HG02623 (cell line): ENCODE measurements around the gene SRPK1.

Experiments
- ATAC-seq: cut with Tn5 transposase; IDR thresholded peaks from one replicate; pipeline ENCODE4 v1.9.1; 2021; ENCODE audit warnings: moderate library complexity; ENCODE audit not compliant: unreplicated experiment

The SRPK1 gene

DNA sequence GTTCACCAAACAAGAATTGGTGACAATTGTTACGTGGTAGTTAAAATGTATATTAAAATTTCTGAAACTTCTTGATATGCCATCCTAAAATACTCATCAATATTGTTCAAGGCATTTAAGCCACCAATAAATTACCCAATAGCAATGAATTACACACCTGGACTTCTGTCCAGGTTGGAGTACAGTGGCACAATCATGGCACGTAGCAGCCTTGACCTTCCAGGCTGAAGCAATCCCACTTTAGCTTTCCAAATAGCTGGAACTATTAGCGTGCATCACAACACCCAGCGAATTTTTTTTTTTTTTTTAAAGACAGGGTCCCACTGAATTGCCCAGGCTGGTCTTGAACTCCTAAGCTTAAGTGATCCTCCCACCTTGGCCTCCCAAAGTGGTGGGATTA lies 17.2 kb downstream of the SRPK1 start:
- no peak for ATAC-seq

GRCh38 chr6:35900448-35900847 lies 20.4 kb downstream of the SRPK1 start:
- no peak for ATAC-seq

DNA sequence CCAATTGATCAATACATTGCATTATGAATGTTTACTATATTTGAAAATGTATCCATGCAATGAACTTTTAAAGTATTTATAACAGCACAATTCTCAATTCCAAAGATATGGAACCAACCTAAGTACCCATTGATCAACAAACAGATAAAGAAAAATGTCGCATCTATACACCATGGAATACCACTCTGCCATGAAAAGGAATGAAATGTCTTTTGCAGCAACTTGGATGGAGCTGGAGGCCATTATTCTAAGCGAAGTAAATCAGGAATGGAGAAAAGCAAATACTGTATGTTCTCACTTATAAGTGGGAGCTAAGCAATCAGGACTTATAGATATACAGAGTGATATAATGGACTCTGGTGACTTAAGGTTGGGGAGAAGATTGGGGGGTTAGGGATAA lies 22.9 kb downstream of the SRPK1 start:
- ATAC-seq: no peak

DNA sequence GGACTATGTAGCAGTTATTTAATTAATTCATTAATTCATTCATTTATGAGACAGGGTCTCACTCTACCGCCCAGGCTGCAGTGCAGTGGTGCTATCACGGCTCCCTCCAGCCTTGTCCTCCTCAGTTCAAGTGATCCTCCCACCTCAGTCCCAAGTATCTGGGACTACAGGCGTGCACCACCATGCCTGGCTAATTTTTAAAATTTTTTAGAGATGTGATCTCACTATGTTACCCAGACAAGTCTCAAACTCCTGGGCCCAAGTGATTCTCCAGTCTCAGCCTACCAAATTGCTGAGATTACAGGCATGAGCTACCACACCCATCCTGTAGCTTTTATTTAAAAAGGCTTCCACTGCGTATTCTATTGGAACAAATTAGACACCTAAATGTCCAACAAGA lies 23.4 kb downstream of the SRPK1 start:
- no peak for ATAC-seq

- ATAC-seq: no peak
These were observed 23.9 kb downstream of the SRPK1 start for GRCh38 chr6:35897036-35897435.

DNA sequence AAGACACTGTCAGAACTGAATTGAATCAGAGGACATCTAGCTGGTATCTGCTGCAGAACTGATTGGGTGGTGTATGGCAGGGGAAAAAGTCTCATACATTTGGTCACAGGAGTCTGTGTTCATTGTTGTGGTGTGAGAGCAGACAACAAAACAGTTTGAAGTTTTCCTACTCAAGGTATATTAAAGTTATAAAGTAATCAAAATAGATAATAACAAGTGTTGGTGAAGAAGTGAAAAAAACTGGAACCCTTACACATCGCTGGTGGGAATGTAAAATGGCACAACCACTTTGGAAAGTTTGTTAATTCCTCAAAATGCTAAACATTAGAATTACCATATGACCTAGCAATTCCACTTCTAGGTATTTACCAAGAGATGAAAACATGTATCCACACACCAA lies 24.7 kb downstream of the SRPK1 start:
- no peak for ATAC-seq

- ATAC-seq: no peak
These were observed 25.3 kb downstream of the SRPK1 start for GRCh38 chr6:35895560-35895959.

DNA sequence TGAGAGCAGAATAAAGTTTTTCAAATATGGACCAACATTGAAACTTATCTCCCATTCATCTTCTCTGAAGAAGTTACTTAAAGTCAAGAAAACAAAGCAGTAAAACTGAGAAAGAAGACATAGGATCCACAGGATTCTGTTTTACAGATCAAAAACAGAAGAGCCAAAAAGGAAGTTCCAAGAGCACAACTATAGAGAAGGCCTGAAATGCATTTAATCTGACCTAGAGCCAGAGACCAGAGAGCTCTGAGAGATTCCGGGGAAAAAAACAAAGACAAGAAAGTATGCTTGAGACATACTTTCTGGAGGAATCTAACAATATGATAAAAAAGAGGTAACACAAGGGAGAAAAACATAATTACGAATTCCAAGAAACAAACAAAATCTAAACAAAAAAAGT lies 26.1 kb downstream of the SRPK1 start:
- ATAC-seq: no peak

DNA sequence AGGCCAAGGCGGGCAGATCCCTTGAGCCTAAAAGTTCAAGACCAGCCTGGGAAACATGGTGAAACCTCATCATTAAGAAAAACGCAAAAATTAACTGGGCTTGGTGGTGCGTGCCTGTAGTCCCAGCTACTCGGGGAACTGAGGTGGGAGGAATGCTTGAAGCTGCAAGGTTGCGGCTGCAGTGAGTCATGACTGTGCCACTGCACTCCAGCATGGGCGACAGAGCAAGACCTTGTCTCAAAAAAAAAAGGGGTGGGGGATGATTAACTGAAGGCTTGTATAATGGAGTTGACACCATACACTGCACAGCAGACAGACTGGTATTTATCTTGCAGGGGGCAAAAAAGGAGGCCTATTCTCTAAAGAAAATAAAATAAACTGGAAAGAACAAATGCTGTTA lies 27.7 kb downstream of the SRPK1 start:
- ATAC-seq: no peak

DNA sequence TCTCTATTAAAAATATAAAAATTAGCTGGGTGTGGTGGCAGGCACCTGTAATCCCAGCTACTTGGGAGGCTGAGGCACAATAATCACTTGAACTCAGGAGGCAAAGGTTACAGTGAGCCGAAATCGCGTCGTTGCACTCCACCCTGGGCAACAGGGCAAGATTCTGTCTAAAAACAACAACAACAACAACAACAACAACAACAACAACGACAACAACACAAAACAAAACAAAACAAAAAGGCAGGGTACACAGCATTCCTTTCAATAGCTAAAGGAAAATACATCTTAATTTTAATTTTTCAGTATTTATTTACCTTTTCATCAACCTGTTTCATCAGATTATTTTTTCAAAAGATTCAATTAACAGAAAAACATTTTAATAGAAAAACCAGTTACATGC lies 28.4 kb downstream of the SRPK1 start:
- no peak for ATAC-seq

DNA sequence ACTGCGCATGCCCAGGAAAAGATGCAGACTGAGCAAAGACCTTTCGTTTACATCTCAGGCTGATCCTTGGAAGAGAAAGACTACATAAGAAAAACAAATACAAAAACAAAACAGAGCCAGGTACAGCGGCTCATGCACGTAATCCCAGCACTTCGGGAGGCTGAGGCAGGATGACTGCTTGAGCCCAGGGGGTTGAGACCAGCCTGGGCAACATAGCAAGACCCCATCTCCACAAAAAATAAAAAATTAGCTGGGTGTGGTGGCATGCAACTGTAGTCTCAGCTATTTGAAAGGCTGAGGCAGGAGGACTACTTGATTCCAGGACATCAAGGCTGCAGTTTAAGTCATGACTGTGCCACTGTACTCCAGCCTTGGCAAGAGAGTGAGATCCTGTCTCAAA lies 41.7 kb downstream of the SRPK1 start:
- no peak for ATAC-seq

DNA sequence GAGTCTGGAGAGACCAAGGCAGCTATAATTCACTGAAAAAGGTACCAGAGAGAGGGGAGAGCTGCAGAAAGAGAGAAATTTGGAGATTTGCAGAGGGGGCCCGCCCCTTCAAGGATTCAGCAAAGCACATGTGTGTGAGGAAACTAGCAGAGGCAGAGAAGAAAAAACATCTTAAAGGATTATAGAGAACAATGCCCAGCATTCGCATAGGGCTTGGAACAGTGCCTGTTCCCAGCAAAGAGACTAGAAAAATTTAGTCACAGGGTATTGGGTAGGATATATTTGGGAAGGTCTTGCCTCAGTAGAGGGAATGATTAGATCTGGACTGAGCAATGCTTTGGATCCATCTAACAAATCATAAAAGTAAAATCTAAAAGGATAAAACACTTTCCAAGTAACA lies 44.0 kb downstream of the SRPK1 start:
- no peak for ATAC-seq

DNA sequence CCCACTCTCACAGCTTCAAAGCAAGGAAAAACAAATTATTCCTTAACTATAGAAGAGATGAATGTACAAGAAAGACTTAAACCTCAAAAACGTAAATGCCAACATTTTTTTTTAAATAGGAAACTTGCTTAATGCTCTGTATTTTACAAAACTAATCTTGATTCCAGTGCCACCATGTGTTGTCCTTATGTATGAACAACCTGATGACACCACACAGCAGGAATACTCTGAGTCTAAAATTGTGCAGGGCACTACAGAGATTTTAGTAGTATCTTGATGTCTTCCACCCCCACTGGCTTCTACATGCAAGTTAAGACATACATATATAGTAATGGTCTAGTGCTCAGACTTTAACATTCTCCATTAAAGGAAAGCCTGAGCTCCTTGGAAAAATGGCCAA lies 46.2 kb downstream of the SRPK1 start:
- no peak for ATAC-seq

DNA sequence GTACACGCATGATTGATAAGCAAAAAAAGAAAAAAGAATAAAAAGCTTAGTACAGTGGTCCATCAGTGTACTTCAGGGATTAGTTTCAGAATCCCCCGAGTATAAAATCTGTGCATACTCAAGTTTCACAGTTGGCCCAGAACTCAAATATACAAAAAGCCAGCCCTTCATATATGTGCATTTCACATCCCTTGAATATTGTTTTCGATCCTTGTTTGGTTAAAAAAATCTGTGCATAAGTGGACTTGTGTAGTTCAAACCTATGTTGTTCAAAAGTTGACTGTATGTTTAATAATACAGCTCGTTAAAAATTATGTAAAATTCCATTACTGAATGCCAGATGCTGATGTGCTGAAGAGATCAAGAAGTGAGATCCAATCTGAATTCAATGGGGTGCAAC lies 61.5 kb downstream of the SRPK1 start:
- no peak for ATAC-seq

DNA sequence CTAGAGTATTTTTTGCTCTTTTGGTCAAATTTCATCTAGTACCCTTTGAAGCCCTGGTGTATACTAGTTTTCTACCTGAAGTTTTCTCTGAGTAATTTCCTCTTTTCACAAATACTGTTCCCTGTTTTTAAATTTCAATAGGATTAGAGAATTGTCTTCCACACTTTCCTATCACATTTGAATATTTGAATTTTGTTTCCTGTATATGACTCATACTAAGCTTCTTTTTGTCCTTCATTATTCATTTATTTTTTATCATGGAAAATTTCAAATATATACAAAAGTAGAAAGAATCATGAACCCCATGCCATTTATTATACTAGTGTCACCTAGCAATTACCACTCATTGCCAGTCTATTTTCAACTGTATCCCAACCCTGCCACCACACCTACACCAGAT lies 63.0 kb downstream of the SRPK1 start:
- ATAC-seq: no peak

DNA sequence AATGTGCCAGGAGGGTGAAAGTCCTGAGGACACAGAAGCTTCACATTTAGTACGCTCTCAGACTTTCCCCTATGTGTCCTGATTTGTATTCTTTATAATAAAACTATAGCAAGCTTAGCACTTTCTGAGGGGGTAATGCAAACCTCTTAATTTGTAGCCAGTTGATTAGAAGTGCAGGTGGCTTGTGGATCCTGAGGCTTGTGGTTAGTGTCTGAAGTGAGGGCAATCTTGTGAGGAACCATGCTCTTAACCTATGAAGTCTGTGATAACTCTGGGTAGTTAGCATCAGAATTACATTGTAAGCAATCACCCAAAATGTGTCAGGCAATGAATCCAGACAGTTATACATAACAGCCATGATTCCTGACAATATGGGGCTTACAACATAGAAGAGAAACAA lies 64.6 kb downstream of the SRPK1 start:
- no peak for ATAC-seq

GRCh38 chr6:35852994-35853393 lies 67.9 kb downstream of the SRPK1 start:
- ATAC-seq: no peak

GRCh38 chr6:35850208-35850607 lies 70.7 kb downstream of the SRPK1 start:
- no peak for ATAC-seq

GRCh38 chr6:35844290-35844689 lies 76.6 kb downstream of the SRPK1 start:
- no peak for ATAC-seq

- no peak for ATAC-seq
These were observed 78.5 kb downstream of the SRPK1 start for GRCh38 chr6:35842381-35842780.

GRCh38 chr6:35839019-35839418 lies 81.9 kb downstream of the SRPK1 start:
- no peak for ATAC-seq

GRCh38 chr6:35833536-35833935 lies 87.4 kb downstream of the SRPK1 start:
- ATAC-seq: no peak

GRCh38 chr6:35831257-35832007 lies 89.5 kb downstream of the SRPK1 start:
- no peak for ATAC-seq
